ENCODE measurements around the gene ARID5B. TPM values are rescaled to one million over a fixed set of nuclear protein-coding genes. Genes with fewer than 3 reads are reported as not detected.

Gene ARID5B
- total RNA-seq, 1 experiment from 2014 or later: 17.4 TPM

- no peak for DNase-seq (ENCODE audit: low read depth)
Measured at GRCh38 chr10:62095181-62096122, 194.0 kb downstream of the ARID5B start.

- DNase-seq (ENCODE audit: low read depth): no peak
Measured at GRCh38 chr10:62096256-62096933, 194.9 kb downstream of the ARID5B start.

DNA sequence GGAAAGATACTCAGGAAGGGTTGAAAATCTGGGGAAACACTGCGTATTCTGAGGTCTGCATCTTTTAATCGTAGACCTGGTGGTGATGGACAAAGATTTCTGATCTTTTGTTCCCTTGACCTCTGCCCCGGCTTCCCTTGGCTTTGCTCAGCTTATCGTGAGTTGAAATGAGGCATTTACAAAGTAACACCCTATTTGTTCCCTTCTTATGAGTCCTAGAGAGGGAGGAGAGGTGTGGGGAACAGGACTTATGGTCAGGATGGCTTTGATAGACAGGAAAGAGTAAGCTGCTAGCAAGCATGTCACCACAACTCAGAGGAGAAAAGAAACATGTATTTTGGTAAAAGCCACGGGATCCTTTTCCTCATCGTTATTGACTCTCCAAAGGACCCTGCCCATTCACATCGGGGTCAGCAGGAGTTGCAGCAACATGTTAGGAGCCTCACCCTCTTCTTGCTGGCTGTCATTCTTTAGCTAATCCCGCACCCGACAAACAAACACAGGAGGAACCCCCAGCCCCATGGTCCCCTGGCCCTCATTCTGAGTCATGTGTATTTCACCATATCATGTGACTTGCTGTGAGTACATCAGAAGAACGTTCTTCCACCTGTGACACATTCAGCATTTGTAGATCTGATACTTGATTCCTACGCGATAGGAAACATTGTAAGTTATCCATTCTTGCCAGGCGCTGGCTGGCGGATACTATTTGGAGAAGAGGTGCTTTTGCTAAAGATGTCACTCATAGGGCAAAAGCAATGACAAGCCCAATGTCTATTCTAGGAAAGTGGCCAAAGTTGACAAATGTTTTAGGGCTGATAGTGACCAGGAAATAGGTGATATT lies 197.0 kb downstream of the ARID5B start:
- DNase-seq (ENCODE audit: low read depth): no peak

- no peak for DNase-seq (ENCODE audit: low read depth)
Measured at GRCh38 chr10:62099299-62099698, 197.8 kb downstream of the ARID5B start.

GRCh38 chr10:62103857-62104256 lies 202.4 kb downstream of the ARID5B start:
- DNase-seq (ENCODE audit: low read depth): no peak

- DNase-seq (ENCODE audit: low read depth): no peak
Measured at GRCh38 chr10:62106929-62107519, 205.5 kb downstream of the ARID5B start.

DNA sequence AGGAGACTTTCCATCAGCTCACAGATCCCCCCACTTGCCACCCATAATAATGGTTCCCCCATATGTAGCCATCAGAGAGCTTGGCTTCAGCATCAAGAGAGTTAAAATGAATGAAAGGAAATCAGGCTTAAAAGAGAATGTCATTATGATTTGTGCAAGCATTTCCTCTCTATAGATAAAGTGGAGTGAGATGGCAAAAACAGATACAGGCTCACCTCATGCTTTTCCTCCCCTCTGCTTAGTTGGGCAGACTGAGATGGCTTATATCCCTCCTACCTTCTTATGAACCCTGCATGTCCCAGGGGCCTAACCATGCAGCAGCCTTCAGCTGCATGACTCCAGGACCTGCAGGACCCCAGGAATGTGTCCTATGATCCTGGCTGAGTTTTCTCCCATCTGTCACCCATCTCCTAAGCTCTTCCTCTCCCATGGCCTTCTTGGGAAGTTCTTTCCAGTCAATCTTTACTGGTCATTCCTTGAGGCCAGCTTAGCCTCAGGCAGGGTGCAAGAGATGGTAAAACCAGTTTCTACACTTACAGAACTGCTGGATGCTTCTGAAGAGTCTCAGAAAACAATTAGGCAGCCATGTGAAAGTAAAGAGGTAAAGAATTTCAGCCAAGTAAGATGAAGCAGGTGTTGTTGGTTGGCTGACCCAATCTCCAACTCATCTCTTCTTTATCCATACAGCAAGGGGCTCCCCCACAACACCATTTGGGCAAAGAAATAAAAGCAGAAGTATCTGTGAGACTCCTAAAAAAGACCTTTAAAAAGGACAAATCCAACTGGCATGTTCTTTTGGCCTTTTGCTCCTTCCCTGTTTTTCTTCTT lies 207.5 kb downstream of the ARID5B start:
- DNase-seq (ENCODE audit: low read depth): no peak

DNA sequence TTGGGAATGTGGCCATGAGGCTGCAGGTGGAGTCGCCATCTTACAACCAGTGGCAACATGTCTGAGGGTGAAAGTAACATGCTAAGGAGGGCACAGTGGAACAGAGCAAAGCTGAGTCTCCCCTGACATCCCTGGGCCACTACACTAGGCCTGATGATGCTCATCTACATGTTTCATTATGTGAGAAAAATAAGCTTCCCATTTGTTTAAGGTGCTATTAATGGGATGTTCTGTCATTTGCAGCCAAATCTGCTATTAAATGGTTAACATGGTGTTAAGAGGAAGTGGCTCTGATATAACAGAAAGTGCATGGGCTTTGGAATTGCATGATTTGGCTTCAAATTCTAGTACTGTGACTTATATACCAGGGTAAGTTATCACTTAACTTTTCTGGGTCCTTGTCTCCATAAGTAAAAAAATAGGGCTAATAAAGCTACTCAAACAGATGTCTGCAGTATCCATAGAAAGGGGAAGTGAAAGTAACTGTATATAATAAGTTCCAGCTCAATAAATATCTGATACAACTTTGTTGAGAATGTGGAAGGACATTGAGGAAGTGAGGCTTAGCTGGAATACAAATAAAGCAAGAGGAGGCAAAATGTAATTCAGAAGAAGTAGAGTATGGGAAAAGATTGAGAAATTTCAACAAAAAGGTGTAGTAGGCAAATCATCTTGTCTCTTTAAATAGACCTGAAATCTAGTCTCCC lies 208.2 kb downstream of the ARID5B start:
- DNase-seq (ENCODE audit: low read depth): no peak

- no peak for DNase-seq (ENCODE audit: low read depth)
Measured at GRCh38 chr10:62112300-62112699, 210.8 kb downstream of the ARID5B start.

GRCh38 chr10:62112963-62113362 lies 211.5 kb downstream of the ARID5B start:
- no peak for DNase-seq (ENCODE audit: low read depth)

DNA sequence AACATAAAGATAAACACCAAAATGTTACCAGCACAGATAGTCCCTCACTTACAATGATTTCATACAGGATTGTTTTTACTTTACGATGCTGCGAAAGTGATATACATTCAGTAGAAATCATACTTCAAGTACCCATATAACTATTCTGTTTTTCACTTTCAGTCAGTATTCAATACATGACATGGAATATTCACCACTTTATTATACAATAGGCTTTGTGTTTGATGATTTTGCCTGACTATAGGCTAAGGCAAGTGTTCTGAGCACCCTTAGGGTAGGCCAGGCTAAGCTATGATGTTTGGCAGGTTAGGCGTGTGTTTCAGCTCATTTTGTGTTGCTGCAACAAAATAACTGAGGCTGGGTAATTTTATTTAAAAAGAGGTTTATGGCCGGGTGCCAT lies 212.2 kb downstream of the ARID5B start:
- DNase-seq (ENCODE audit: low read depth): no peak

- DNase-seq (ENCODE audit: low read depth): no peak
Measured at GRCh38 chr10:62115321-62115720, 213.8 kb downstream of the ARID5B start.

- no peak for DNase-seq (ENCODE audit: low read depth)
Measured at GRCh38 chr10:62115842-62116241, 214.3 kb downstream of the ARID5B start.

DNA sequence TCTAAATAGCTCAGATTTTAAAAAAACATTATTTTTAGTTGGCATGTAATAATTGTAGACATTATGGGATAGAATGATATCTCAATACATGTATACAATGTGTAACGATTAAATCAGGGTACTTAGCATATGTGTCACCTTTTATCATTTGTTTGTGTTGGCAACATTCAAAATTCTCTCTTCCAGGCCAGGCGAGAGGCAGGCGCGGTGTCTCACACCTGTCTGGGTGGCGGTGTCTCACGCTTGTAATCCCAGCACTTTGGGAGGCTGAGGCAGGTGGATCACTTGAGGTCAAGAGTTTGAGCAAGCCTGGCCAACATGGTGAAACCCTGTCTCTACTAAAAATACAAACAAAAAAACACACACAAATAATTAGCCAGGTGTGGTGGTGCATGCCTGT lies 215.4 kb downstream of the ARID5B start:
- no peak for DNase-seq (ENCODE audit: low read depth)

GRCh38 chr10:62121187-62121530 lies 219.7 kb downstream of the ARID5B start:
- DNase-seq (ENCODE audit: low read depth): peak; percentile 11

DNA sequence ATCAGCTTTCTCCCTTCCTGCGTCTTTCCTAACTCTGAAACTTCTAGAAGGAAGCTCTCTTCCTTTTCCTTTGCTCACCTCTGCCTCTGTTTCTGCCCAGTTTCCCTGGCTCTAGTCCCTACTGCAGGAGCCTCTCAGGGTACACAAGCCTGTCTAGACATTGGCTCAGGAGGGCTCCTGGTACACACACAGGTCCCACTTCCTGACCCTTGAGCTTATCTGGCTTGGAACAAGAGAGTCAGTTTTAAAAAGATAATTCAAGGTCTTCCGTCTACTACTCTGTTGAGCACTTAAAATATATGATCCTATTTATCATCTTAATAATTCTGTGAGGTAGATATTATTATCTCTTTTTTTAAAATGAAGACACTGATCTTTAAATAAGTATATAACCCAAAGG lies 226.5 kb downstream of the ARID5B start:
- no peak for DNase-seq (ENCODE audit: low read depth)

DNA sequence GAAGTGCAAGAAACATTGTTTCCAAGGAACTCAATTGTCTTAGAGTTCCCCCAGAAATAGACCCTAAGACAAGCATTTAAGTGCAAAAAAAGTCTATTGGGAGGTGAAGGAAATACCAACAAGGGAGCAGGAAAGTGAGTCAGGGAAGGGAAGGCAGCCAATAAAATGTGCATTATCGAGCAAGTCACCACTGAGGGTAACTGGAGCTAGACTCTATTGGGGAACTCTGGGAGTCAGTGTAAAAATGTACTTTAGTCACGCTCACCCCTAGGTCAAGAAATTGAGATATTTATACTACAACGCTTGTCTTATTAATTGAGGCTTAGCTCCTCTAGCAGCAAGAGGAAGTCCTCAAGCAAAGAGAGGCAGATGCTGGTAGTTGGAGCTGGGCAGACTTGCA lies 229.4 kb downstream of the ARID5B start:
- DNase-seq (ENCODE audit: low read depth): peak; percentile 89

- DNase-seq (ENCODE audit: low read depth): no peak
Measured at GRCh38 chr10:62131724-62132123, 230.2 kb downstream of the ARID5B start.

DNA sequence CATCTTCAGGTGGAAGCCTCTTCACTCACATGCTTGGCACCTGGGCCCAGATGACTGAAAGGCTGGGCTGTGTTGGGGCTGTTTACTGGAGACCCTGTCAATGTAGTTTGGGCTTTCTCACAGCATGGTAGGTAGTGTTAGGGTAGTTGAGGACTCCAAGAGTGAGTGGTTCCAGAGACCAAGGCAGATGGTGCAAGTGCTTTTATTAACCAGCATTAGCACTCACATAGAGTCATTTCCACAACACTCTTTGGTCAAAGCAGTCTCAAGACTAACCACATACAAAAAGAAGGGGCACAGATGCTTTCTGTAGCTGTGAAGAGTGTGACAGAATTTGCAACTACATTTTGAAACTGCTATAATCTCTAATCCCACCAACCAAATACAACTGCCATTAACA lies 232.1 kb downstream of the ARID5B start:
- no peak for DNase-seq (ENCODE audit: low read depth)

DNA sequence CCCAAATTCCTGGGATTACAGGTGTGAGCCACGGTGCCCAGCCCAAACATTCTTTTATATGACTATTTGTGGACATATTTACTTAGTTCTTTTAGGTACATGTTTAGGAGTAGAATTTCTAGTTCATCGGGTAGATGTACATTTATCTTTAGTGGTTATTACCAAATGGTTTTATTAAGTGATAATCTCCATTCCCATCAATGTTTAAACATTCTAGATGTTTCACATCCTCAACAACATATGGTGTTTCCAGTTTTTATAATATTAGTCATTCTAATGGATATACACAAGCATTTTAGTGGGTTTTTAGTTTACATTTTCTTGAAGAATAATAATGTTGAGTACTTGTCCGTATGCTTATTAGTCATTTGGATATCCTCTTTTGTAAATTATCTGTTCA lies 235.4 kb downstream of the ARID5B start:
- no peak for DNase-seq (ENCODE audit: low read depth)

Measured in LHCN-M2 (cell line).